HEK293 (cell line): ENCODE results near the gene CEP104.

Source experiments
- CTCF ChIP-seq: fragments of 450-650 bp; formaldehyde crosslinking; IDR thresholded peaks from 2 replicates; pipeline ENCODE4 v1.5.1; 2016; ENCODE audit warnings: missing biosample characterization, missing genetic modification characterization
- REST ChIP-seq: fragments of 450-650 bp; formaldehyde crosslinking; IDR thresholded peaks from 2 replicates; pipeline ENCODE4 v1.5.1; 2016; ENCODE audit warnings: missing biosample characterization, missing genetic modification characterization
- ZBTB11 ChIP-seq: fragments of 450-650 bp; formaldehyde crosslinking; conservative IDR thresholded peaks from 2 replicates; pipeline ENCODE4 v1.5.1; 2016; ENCODE audit warnings: low read depth, missing biosample characterization, missing genetic modification characterization
- ZBTB44 ChIP-seq: fragments of 450-650 bp; IDR thresholded peaks from 2 replicates; pipeline ENCODE4 v1.5.1; 2018; ENCODE audit warnings: missing biosample characterization, mild to moderate bottlenecking, missing genetic modification characterization
- ZNF23 ChIP-seq: fragments of 450-650 bp; formaldehyde crosslinking; IDR thresholded peaks from 2 replicates; pipeline ENCODE4 v1.5.1; 2016; ENCODE audit warnings: missing biosample characterization, missing genetic modification characterization, borderline replicate concordance
- ZNF274 ChIP-seq, 2 experiments: fragments of 200-500 bp in 1 of 2; fragments of 450-650 bp in 1 of 2; sonication (Bioruptor generic) in 1 of 2; formaldehyde crosslinking in 1 of 2; IDR thresholded peaks; 2 replicates each; pipeline versions ENCODE4 v1.5.1 to v1.6.1; 2014 to 2016; ENCODE audit warnings: borderline replicate concordance in 1 of 2, inconsistent platforms in 1 of 2, low read length in 1 of 2, missing biosample characterization in 1 of 2, missing genetic modification characterization in 1 of 2
- ZNF391 ChIP-seq: fragments of 450-650 bp; formaldehyde crosslinking; IDR thresholded peaks from 2 replicates; pipeline ENCODE4 v1.5.1; 2016; ENCODE audit warnings: low read depth, missing biosample characterization, missing genetic modification characterization, borderline replicate concordance

- no peak for TF ChIP-seq CTCF
- no peak for TF ChIP-seq ZNF391 (tag by site-specific recombination)
- no peak for TF ChIP-seq ZNF274 (IDR thresholded peaks at IDR 0.05; ENCODE audit: low read length)
- TF ChIP-seq ZNF274 (tag by site-specific recombination; IDR thresholded peaks at IDR 0.05; ENCODE audit: borderline replicate concordance): no peak
- no peak for TF ChIP-seq ZNF23 (tag by site-specific recombination)
- no peak for TF ChIP-seq ZBTB44 (tag by site-specific recombination)
- no peak for TF ChIP-seq ZBTB11 (tag by site-specific recombination)
- TF ChIP-seq REST (tag by site-specific recombination): no peak
These were observed 39.8 kb downstream of the CEP104 start for GRCh38 chr1:3817138-3817740.
